Suprapubic skin (tissue), 3 donors: ENCODE data around the gene ARID1B.

ENCODE experiments used
- EP300 ChIP-seq: sonication (generic); formaldehyde crosslinking; IDR thresholded peaks from one replicate; pipeline ENCODE4 v1.6.1; 2017; ENCODE audit warnings: antibody characterized with exemption
- TF ChIP-seq, protein P1 (sequence below), 2 donors: fragments of 200-600 bp in 1 of 2; fragments of 450-650 bp in 1 of 2; sonication (generic) in 1 of 2; IDR thresholded peaks; one replicate each; pipeline ENCODE4 v1.5.1; 2016 to 2019; ENCODE audit warnings: antibody characterized with exemption in 2 of 2, mild to moderate bottlenecking in 1 of 2, moderate library complexity in 1 of 2

DNA sequence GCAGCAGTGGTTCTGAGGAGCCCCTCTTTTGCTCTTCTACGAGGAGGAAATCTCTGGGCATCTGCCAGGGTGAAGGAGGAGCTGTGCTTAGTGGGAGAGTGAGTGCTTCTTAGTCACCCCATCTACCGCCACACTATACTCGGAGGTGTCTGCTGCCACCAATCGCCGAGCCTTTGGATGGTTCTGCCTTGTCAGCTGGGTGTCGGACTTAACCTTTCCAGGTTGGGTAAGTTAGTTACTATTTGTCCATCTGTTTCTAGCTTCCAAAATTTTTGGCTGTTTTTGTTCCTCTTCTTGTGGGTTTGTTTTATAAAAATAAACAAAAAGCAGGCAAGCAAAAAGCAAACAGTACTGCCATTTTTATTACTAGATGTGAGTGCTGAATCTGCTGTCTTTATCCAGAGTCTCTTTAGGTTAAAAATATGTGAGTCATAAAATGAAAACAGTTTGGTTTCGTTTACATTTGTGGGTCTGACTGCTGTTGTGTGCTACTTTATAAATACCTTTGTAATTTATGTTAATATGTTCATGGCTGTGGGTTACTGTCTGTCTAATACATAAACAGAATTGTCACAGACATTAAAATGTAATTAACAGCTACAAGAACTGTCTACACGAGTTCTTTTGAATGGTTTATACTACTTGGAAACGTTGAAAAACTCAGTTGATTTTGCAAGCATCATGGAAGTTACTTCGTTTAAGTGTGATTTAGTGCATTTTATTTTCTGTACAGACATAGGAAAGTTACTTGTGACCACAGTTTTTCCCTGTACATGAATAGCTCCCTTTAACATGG lies 89.2 kb downstream of the ARID1B start:
- TF ChIP-seq, protein P1, sequence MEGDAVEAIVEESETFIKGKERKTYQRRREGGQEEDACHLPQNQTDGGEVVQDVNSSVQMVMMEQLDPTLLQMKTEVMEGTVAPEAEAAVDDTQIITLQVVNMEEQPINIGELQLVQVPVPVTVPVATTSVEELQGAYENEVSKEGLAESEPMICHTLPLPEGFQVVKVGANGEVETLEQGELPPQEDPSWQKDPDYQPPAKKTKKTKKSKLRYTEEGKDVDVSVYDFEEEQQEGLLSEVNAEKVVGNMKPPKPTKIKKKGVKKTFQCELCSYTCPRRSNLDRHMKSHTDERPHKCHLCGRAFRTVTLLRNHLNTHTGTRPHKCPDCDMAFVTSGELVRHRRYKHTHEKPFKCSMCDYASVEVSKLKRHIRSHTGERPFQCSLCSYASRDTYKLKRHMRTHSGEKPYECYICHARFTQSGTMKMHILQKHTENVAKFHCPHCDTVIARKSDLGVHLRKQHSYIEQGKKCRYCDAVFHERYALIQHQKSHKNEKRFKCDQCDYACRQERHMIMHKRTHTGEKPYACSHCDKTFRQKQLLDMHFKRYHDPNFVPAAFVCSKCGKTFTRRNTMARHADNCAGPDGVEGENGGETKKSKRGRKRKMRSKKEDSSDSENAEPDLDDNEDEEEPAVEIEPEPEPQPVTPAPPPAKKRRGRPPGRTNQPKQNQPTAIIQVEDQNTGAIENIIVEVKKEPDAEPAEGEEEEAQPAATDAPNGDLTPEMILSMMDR (IDR thresholded peaks at IDR 0.05): no peak
- TF ChIP-seq EP300: no peak
